HFF-Myc (cell line): ENCODE measurements around the gene FUT2.
A peak's percentile ranks its signal among the peaks of the same experiment; 100 is the strongest.

Experiments
- DNase-seq: peaks from one replicate; pipeline ENCODE4 v3.0.0-alpha.2; 2011; ENCODE audit warnings: low read depth; ENCODE audit errors: extremely low read depth
- H3K4me3 ChIP-seq: replicated peaks from 2 replicates; pipeline ENCODE4 v1.5.1; 2011; ENCODE audit warnings: low read depth, mild to moderate bottlenecking, control low read depth, low read length
- CTCF ChIP-seq: IDR thresholded peaks from 2 replicates; pipeline ENCODE4 v1.5.1; 2012; ENCODE audit warnings: mild to moderate bottlenecking, low read depth, low read length, control low read depth; ENCODE audit errors: missing control alignments

FUT2 gene

GRCh38 chr19:48695743-48696352, at the start of gene FUT2:
Gene FUT2, plus strand, starts transcription at chr19:48695971. Its CDS starts 6,986 bp downstream, at chr19:48702957.
- no peak within 1 kb of the TSS for H3K4me3 ChIP-seq
- TF ChIP-seq CTCF: no peak
- DNase-seq: no peak

GRCh38 chr19:48646001-48646721, 49.6 kb upstream of the FUT2 start, which contains the start of gene CA11:
Gene CA11, minus strand, starts transcription at chr19:48646187. Its CDS starts 555 bp downstream, at chr19:48645632.
- TF ChIP-seq CTCF: peak; percentile 85
- H3K4me3 ChIP-seq: peak within 1 kb of the TSS; percentile 58
- DNase-seq: no peak

- H3K4me3 ChIP-seq: peak overlapping the region; percentile 58
- no peak for TF ChIP-seq CTCF
- DNase-seq: no peak
These were observed 49.0 kb upstream of the FUT2 start for GRCh38 chr19:48646722-48647216.

GRCh38 chr19:48648134-48648533, 47.6 kb upstream of the FUT2 start:
- DNase-seq: no peak
- no peak overlapping the region for H3K4me3 ChIP-seq
- no peak for TF ChIP-seq CTCF

- no peak for TF ChIP-seq CTCF
- no peak for DNase-seq
- H3K4me3 ChIP-seq: no peak overlapping the region
These were observed 44.6 kb upstream of the FUT2 start for GRCh38 chr19:48650974-48651682.

GRCh38 chr19:48651683-48652048, 44.1 kb upstream of the FUT2 start:
- TF ChIP-seq CTCF: no peak
- DNase-seq: no peak
- no peak overlapping the region for H3K4me3 ChIP-seq
